HEK293 (cell line): ENCODE results near the gene CPEB3.

ENCODE experiments used
- CTCF ChIA-PET: fragments of 350-600 bp; formaldehyde crosslinking; extraction: SDS; loops from one replicate; lab custom pipeline; 2021; ENCODE audit warnings: antibody characterized with exemption; lab: Yijun Ruan, JAX
- POLR2A ChIA-PET: fragments of 300-600 bp; formaldehyde crosslinking; extraction: SDS; loops from one replicate; lab custom pipeline; 2020; ENCODE audit warnings: antibody characterized with exemption, inconsistent platforms; lab: Yijun Ruan, JAX
- H3K27ac ChIP-seq: fragments of 200-500 bp; sonication (Bioruptor generic); 2 replicates; pipeline ENCODE4 v1.5.1; 2014; ENCODE audit warnings: low read depth, low read length, control low read depth, inconsistent platforms; ENCODE audit errors: extremely low read depth
- H3K36me3 ChIP-seq, 2 experiments: fragments of 200-500 bp in 1 of 2; sonication (Bioruptor generic) in 1 of 2; 1 replicate in 1 of 2; 2 replicates in 1 of 2; pipeline ENCODE4 v1.5.1; 2014 to 2017; ENCODE audit warnings: inconsistent platforms in 2 of 2, low read length in 2 of 2; ENCODE audit not compliant: control insufficient read depth in 2 of 2, insufficient read depth in 1 of 2
- H3K4me1 ChIP-seq: fragments of 200-500 bp; sonication (Bioruptor generic); 2 replicates; pipeline ENCODE4 v1.5.1; 2014; ENCODE audit warnings: mild to moderate bottlenecking, low read length, inconsistent platforms; ENCODE audit not compliant: control insufficient read depth, insufficient read depth
- H3K4me3 ChIP-seq: 2 replicates; pipeline ENCODE4 v1.5.1; 2011; ENCODE audit warnings: low read depth, mild to moderate bottlenecking, control low read depth, low read length, moderate library complexity
- H3K9me3 ChIP-seq: fragments of 200-500 bp; sonication (Bioruptor generic); 2 replicates; pipeline ENCODE4 v1.5.1; 2014; ENCODE audit warnings: low read depth, low read length, inconsistent platforms; ENCODE audit not compliant: control insufficient read depth, insufficient read depth
- GLIS2 ChIP-seq: fragments of 450-650 bp; formaldehyde crosslinking; IDR thresholded peaks from 2 replicates; pipeline ENCODE4 v1.5.1; 2016; ENCODE audit warnings: missing biosample characterization, missing genetic modification characterization
- OVOL3 ChIP-seq: fragments of 450-650 bp; formaldehyde crosslinking; IDR thresholded peaks from 2 replicates; pipeline ENCODE4 v1.5.1; 2016; ENCODE audit warnings: missing biosample characterization, missing genetic modification characterization
- PRDM1 ChIP-seq: fragments of 450-650 bp; formaldehyde crosslinking; IDR thresholded peaks from 2 replicates; pipeline ENCODE4; 2016; ENCODE audit warnings: missing biosample characterization, missing genetic modification characterization
- SCRT2 ChIP-seq: fragments of 450-650 bp; formaldehyde crosslinking; IDR thresholded peaks from 2 replicates; pipeline ENCODE4 v1.5.1; 2016; ENCODE audit warnings: missing biosample characterization, missing genetic modification characterization
- SP2 ChIP-seq: fragments of 450-650 bp; formaldehyde crosslinking; IDR thresholded peaks from 2 replicates; pipeline ENCODE4 v1.5.1; 2016; ENCODE audit warnings: missing biosample characterization, missing genetic modification characterization
- YY1 ChIP-seq: fragments of 450-650 bp; formaldehyde crosslinking; IDR thresholded peaks from 2 replicates; pipeline ENCODE4 v1.5.1; 2018; ENCODE audit warnings: missing biosample characterization, missing genetic modification characterization
- ZFP37 ChIP-seq: fragments of 450-650 bp; formaldehyde crosslinking; IDR thresholded peaks from 2 replicates; pipeline ENCODE4 v1.5.1; 2016; ENCODE audit warnings: missing biosample characterization, missing genetic modification characterization
- ZNF140 ChIP-seq: fragments of 450-650 bp; formaldehyde crosslinking; IDR thresholded peaks from 2 replicates; pipeline ENCODE4 v1.5.1; 2016; ENCODE audit warnings: missing biosample characterization, missing genetic modification characterization
- ZNF16 ChIP-seq: fragments of 450-650 bp; formaldehyde crosslinking; IDR thresholded peaks from 2 replicates; pipeline ENCODE4 v1.5.1; 2016; ENCODE audit warnings: low read depth, missing biosample characterization, missing genetic modification characterization
- ZNF169 ChIP-seq: fragments of 450-650 bp; formaldehyde crosslinking; IDR thresholded peaks from 2 replicates; pipeline ENCODE4 v1.5.1; 2016; ENCODE audit warnings: missing biosample characterization, missing genetic modification characterization
- ZNF214 ChIP-seq: fragments of 450-650 bp; formaldehyde crosslinking; IDR thresholded peaks from 2 replicates; pipeline ENCODE4 v1.5.1; 2017; ENCODE audit warnings: missing biosample characterization, mild to moderate bottlenecking, missing genetic modification characterization, borderline replicate concordance
- ZNF544 ChIP-seq: fragments of 450-650 bp; formaldehyde crosslinking; IDR thresholded peaks from 2 replicates; pipeline ENCODE4 v1.5.0; 2017; ENCODE audit warnings: missing biosample characterization, missing genetic modification characterization
- ZNF555 ChIP-seq: fragments of 450-650 bp; formaldehyde crosslinking; conservative IDR thresholded peaks from 2 replicates; pipeline ENCODE4 v1.5.1; 2017; ENCODE audit warnings: missing biosample characterization, mild to moderate bottlenecking, missing genetic modification characterization, inconsistent platforms
- ZNF571 ChIP-seq: fragments of 450-650 bp; formaldehyde crosslinking; IDR thresholded peaks from 2 replicates; pipeline ENCODE4 v1.5.0; 2017; ENCODE audit warnings: missing biosample characterization, missing genetic modification characterization
- ZNF623 ChIP-seq: fragments of 450-650 bp; formaldehyde crosslinking; IDR thresholded peaks from 2 replicates; pipeline ENCODE4 v1.5.1; 2016; ENCODE audit warnings: missing biosample characterization, missing genetic modification characterization
- ZNF843 ChIP-seq: fragments of 450-650 bp; formaldehyde crosslinking; IDR thresholded peaks from 2 replicates; pipeline ENCODE4 v1.5.1; 2016; ENCODE audit warnings: missing biosample characterization, missing genetic modification characterization
- ZSCAN30 ChIP-seq: fragments of 450-650 bp; IDR thresholded peaks from 2 replicates; pipeline ENCODE4 v1.5.1; 2018; ENCODE audit warnings: missing biosample characterization, mild to moderate bottlenecking, missing genetic modification characterization, moderate library complexity
- TF ChIP-seq, protein P1 (sequence below): fragments of 450-650 bp; formaldehyde crosslinking; IDR thresholded peaks from 2 replicates; pipeline ENCODE4 v1.5.1; 2016; ENCODE audit warnings: missing biosample characterization, missing genetic modification characterization
- TF ChIP-seq, protein P2 (sequence below): fragments of 450-650 bp; formaldehyde crosslinking; IDR thresholded peaks from 2 replicates; pipeline ENCODE4; 2016; ENCODE audit warnings: missing biosample characterization, missing genetic modification characterization

The CPEB3 gene

DNA sequence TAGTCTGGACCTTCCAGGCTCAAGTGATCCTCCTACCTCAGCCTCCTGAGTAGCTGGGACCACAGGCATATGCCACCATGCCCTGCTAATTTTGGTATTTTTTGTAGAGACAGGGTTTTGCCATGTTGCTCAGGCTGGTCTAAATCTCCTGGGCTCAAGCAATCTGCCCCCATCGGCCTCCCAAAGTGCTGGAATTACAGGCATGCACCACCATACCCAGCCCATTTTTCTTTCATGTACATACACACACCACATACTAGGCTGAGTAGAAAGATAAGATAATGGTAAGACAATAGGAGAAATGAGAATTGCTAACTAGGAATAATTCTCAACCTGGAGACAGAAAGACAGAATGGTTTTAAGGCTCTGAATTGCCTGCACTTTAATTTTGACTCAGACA, 83.8 kb downstream of the CPEB3 start:
- Histone ChIP-seq H3K9me3 (no peaks in the 10 kb centered on the region), H3K4me3 (no peak overlapping the region), H3K27ac (no peak overlapping the region), H3K36me3 (no peaks in the 10 kb centered on the region), H3K4me1 (0 out of 2 replicates have a peak, but pooled peaks cover under 1% of the 10 kb centered on the region)
- ChIA-PET CTCF (interaction anchor here (0.6 kb wide), 1 partner anchor 1237 kb away, joined by 3 read pairs; no protein-coding TSS in a partner anchor), POLR2A (no interaction called here)
- TF ChIP-seq OVOL3 (tag by site-specific recombination) (no peak), ZNF169 (tag by site-specific recombination) (no peak), ZFP37 (tag by site-specific recombination) (no peak), ZNF140 (no peak), PRDM1 (no peak)
- TF ChIP-seq, protein P1, sequence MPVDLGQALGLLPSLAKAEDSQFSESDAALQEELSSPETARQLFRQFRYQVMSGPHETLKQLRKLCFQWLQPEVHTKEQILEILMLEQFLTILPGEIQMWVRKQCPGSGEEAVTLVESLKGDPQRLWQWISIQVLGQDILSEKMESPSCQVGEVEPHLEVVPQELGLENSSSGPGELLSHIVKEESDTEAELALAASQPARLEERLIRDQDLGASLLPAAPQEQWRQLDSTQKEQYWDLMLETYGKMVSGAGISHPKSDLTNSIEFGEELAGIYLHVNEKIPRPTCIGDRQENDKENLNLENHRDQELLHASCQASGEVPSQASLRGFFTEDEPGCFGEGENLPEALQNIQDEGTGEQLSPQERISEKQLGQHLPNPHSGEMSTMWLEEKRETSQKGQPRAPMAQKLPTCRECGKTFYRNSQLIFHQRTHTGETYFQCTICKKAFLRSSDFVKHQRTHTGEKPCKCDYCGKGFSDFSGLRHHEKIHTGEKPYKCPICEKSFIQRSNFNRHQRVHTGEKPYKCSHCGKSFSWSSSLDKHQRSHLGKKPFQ (tag by site-specific recombination): no peak

DNA sequence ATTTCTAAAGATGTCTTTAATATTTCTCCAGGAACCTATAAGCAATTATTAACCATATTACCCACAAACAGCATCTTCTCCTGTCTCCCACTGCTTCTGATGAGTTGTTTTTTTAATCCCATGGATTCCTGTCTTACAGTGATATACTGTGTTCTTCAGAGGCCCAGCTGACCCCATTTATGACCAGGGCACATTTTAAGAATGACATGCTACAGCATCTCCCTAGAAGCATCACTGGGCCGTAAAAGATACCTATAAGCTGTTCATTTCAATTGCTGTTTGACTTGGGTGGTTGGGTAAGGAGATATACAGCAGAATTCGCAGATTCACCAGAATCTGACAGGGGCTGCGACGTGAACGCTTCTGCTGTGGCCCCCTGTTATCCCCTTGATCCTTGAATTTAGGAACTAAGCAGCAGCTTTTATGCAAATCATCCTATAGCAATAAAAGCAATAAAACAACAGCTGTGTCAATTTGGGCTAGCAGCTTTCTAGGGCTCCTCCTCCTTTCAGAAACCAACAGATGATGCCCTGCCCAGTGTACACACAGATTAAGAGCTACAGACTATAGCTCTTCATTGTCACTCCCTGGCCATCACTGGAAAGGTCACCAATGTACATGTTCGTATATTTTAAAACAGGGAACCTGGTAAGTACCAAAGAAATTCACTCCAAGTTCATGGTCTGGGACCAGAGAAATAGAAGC, 86.8 kb downstream of the CPEB3 start:
- H3K4me3 ChIP-seq: no peak overlapping the region

DNA sequence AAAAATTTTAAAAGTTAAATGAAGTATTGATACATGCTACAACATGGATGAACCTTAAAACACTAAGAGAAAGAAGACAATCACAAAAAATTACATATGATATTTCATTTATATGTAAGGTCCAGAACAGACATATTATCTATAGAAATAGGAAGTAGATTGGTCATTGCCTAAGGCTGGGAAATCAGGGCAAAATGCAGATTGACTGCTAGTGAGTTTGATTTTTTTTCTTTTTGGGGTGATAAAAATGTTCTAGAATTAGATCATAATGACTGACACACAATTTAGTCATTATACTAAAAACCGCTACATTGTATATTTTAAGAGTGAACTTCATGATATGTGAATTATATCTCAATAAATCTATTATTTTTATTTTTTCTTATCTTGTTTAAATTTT, 88.3 kb downstream of the CPEB3 start:
- Histone ChIP-seq H3K4me1 (peaks cover 3% of the 10 kb centered on the region; the same call in 1 of the 2 replicates), H3K36me3 (no peaks in the 10 kb centered on the region), H3K9me3 (no peaks in the 10 kb centered on the region), H3K4me3 (no peak overlapping the region), H3K27ac (no peak overlapping the region)
- ChIA-PET POLR2A (no interaction called here), CTCF (no interaction called here)
- TF ChIP-seq ZNF843 (tag by site-specific recombination): no peak
- no peak for TF ChIP-seq YY1 (tag by site-specific recombination)
- TF ChIP-seq SP2 (tag by site-specific recombination): no peak
- TF ChIP-seq ZNF571 (tag by site-specific recombination): no peak
- TF ChIP-seq ZNF214 (tag by site-specific recombination): no peak
- TF ChIP-seq ZSCAN30: no peak
- no peak for TF ChIP-seq ZNF623 (tag by site-specific recombination)
- no peak for TF ChIP-seq SCRT2 (tag by site-specific recombination)
- TF ChIP-seq, protein P2, sequence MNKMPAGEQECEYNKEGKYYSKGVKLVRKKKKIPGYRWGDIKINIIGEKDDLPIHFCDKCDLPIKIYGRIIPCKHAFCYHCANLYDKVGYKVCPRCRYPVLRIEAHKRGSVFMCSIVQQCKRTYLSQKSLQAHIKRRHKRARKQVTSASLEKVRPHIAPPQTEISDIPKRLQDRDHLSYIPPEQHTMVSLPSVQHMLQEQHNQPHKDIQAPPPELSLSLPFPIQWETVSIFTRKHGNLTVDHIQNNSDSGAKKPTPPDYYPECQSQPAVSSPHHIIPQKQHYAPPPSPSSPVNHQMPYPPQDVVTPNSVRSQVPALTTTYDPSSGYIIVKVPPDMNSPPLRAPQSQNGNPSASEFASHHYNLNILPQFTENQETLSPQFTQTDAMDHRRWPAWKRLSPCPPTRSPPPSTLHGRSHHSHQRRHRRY (tag by site-specific recombination): no peak
- no peak for TF ChIP-seq GLIS2 (tag by site-specific recombination)
- TF ChIP-seq ZNF544: no peak
- no peak for TF ChIP-seq ZNF555

More for the DNA sequence above, 86.8 kb downstream of the CPEB3 start:
- no peak for TF ChIP-seq ZNF16
- Histone ChIP-seq H3K27ac (no peak overlapping the region), H3K36me3 (no peaks in the 10 kb centered on the region), H3K9me3 (no peaks in the 10 kb centered on the region), H3K4me1 (peaks cover 3% of the 10 kb centered on the region; the same call in 1 of the 2 replicates)
- ChIA-PET POLR2A (no interaction called here), CTCF (interaction anchor here (0.6 to 1.2 kb wide), 3 partner anchors 33 to 541 kb away, joined by 3 to 4 read pairs (median 3); partner anchors contain the start of genes CPEB3 and MARCHF5)
